HG02870 (cell line): ENCODE measurements around the gene ZMYND8.
"Not testable (repeated sequence)": the region's sequence is repeated elsewhere in the genome, so short reads cannot be mapped to it uniquely, and the experiment has no call there.

ENCODE experiments used
- ATAC-seq: cut with Tn5 transposase; IDR thresholded peaks from one replicate; pipeline ENCODE4 v1.9.1; 2021; ENCODE audit warnings: mild to moderate bottlenecking, moderate library complexity; ENCODE audit not compliant: unreplicated experiment

The ZMYND8 gene

GRCh38 chr20:47373206-47373733 is 16.8 kb upstream of the ZMYND8 start:
- ATAC-seq = no peak

DNA sequence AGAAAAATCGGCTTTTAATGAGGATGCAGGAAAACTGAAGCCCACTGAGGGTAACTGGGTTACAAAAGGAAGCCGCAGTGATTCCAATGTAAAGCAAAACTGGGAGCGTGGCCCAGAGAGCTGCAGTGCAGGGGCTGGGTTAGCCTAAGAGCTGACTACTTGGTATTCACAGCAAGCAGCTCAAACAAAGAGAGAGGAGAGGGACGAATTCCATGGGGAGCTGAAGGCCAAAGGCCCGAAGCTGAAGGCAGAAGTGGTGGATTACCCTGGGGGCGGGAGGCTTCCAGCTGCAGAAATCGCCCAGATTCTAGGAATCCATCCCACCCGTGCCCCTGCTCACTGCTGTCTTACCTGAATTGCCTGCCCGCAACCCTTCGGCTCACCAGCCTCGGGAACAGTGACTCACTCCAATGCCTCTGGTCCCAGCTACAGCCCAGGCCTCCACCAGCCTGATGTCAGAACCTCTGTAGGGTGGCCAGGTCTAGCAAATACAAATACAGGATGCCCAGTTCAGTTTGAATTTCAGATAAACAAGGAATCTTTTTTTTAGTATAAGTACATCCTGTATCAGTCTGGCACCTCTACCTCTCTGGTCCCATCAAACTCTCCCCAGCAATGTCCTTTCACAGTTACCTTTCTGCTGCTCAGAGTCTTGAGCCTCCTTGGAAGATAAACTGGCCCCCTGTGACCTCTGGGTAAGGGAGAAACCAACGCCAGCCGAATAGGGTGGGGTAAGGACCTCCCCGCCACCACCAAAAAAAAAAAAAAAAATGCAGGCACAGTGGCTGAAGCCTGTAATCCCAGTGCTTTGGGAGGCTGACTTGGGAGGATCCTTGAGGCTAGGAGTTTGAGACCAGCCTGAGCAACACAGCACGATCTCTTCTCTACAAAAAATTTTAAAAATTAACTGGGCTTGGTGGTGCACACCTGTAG is 14.6 kb upstream of the ZMYND8 start:
- ATAC-seq = no peak

- ATAC-seq = no peak
These were observed 13.7 kb upstream of the ZMYND8 start for GRCh38 chr20:47370214-47370613.

- ATAC-seq = no peak
These were observed 11.8 kb upstream of the ZMYND8 start for GRCh38 chr20:47368301-47368700.

DNA sequence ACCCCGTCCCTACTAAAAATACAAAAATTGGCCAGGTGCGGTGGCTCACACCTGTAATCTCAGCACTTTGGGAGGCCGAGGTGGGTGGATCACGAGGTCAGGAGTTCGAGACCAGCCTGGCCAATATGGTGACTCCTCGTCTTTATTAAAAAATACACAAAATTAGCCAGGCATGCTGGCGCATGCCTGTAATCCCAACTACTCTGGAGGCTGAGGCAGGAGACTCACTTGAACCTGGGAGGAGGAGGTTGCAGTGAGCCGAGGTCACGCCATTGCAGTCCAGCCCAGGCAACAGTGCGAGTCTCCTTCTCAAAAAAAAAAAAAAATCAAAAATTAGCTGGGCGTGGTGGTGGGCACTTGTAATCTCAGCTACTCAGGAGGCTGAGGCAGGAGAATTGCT is 9.8 kb upstream of the ZMYND8 start:
- not testable (repeated sequence) for ATAC-seq

DNA sequence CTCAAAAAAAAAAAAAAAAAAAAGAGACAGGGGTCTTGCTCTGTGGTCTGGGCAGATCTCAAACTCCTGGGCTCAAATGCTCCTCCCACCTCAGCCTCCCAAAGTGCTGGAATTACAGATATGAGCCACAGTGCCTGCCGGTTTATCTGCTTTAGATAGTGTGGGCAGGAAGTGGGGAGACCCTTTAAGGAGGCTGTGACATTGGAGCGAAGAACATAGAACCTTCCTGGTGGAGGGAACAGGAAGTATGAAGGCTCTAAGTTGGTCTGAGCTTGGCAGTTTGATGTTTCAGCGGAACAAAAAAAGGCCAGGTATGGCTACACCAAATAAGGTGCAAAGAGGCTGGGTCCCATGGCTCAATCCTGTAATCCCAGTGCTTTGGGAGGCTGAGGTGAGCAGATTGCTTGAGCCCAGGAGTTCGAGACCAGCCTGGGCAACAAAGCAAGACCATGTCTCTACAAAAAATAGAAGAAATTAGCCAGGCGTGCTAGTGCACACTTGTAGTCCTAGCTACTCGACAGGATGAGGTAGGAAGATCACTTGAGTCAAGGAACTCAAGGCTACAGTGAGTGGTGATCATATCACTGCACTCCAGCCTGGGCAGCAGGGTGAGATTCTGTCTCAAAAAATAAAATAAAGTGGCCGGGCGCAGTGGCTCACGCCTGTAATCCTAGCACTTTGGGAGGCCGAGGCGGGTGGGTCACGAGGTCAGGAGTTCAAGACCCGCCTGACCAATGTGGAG is 8.7 kb upstream of the ZMYND8 start:
- ATAC-seq = no peak

DNA sequence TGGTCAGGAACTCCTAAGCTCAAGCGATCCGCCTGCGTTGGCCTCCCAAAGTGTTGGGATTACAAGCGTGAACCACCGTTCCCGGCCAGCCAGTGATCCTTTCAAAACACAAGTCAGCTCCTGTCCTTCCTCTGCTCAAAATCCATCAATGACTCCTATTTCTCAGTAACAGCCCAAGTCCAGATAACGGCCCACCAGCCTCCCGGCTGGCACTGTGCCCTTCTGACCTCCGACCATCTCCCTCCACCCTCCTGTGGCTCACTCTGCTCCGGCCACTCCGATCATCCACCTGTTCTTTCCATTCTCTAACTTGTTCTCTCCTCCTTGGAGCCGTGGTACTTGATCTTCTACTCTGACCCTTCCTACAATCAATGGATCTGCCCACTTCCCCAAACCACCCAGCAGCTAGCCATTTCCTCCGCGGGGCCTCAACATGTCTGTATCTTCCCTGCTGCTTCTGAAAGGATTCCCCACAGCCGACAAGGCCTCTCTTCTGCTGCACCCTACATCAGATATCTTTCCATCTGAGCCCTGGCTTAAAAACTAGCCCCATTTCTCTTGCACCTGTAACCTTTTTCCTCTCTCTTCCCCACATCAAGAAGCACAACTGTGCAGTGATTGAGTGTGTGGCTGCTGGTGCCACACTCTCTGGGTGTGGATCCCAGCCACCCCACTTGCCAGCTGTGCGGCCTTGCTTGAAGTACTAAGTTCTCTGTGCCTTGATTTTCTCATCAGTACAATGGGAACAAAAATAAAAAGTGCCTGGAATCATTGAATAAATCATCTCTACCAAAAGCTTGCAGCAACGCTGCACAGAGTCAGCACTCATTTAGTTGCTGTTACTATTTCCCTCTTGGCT is 6.1 kb upstream of the ZMYND8 start:
- no peak for ATAC-seq

DNA sequence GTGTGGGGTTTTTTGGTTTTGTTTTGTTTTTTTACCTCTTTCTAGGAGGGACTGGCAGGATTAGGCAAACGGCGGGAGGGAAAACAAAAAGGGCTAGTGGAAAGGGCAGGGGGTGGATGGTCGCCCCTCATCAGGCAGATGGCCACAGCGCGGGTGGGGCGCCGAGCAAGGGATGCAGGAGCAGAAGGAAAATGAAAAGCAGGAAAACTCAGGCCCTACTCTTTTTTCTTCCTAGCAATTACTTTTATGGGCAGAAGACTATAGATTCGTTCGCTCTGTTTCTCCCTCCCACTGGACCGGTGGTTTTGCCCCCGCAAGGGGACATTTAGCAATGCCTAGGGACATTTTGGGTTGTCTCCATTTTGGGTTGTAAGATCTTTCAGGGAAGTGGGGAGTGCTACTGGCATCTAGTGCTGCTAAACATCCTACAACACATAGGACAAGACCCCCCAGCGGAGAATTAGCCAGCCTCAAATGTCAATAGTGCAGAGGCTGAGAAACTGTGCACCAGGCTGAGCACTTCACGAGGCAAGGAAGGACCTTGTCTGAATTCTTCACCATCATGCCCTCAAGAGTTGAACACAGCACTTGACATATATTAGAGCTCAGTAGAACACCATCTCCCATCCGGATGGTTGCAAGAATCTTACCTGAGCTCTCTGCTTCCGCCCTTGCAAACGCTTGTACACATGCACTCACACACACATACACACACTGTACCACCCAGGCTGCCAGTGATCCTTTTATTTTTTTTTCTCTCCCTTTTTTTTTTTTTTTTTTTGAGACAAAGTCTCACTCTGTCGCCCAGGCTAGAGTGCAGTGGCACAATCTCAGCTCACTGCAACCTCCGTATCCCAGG is 4.8 kb upstream of the ZMYND8 start:
- no peak for ATAC-seq

DNA sequence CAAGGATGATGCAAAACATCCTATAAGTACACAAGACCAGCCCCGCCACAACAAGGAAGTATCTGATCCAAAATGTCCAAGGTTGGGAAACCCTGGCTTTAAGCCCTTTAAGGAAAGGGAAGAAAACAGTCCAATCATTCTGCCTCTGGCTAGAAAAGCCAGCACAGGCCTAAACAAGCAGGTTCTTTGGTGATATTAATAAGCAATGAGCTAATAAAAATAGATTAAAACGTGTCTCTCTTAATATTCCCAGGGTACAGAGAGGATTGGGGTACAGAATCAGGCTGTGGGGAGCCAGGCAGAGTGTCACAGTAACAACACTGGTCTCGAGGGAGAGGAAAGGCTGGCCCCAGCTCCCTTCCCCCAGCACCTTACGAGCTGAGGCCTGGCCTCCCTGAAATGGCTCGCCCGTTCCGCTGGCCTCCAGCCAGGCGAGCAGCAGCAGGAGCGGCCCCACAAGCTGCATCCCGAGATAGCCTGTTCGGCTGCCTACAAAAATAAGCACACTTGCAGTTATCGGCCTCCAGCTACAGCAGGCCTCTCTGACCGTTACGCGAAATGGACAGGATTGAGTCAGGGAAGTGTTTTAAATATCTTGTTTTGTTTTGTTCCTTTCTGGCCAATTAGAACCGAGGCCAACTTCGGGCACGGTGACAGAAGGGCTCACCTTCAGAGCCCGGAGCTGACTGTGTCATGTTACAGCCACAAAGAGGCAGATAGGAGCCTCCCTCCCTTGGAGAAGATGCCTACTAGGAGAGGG is 4.0 kb upstream of the ZMYND8 start:
- no peak for ATAC-seq

- ATAC-seq = no peak
These were observed 3.2 kb upstream of the ZMYND8 start for GRCh38 chr20:47359530-47360296.

- no peak for ATAC-seq
These were observed 2.4 kb upstream of the ZMYND8 start for GRCh38 chr20:47358672-47359529.

DNA sequence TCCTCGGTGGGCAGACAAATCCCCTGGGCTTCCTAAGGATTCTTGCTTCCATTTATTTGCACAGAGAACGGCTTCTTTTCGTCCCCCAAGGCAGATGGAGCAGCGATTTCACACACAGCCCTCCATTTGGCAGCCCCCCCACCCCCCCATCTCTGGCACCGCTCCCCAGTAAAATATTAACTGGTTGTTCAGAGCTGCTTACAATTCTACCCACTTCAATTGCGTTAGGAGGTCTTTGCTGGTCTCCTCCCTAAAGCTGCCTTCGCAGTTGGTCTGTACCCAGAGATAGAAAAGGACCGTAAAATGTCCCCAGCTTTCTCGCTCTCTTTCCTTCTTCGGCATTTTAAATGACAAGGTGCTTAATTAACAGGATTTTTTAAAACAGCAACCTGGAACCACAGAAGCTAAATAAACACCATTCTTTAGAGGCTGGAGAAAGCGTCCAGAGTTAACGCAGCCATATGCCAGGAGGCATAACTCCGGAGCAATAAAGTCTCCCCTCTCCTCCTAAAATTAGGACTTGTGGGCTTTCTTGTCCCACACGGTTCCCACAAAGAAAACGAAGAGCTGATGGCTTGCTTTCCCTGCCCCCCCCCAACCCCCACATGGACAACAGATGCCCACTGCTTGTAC is 1.7 kb upstream of the ZMYND8 start:
- no peak for ATAC-seq

DNA sequence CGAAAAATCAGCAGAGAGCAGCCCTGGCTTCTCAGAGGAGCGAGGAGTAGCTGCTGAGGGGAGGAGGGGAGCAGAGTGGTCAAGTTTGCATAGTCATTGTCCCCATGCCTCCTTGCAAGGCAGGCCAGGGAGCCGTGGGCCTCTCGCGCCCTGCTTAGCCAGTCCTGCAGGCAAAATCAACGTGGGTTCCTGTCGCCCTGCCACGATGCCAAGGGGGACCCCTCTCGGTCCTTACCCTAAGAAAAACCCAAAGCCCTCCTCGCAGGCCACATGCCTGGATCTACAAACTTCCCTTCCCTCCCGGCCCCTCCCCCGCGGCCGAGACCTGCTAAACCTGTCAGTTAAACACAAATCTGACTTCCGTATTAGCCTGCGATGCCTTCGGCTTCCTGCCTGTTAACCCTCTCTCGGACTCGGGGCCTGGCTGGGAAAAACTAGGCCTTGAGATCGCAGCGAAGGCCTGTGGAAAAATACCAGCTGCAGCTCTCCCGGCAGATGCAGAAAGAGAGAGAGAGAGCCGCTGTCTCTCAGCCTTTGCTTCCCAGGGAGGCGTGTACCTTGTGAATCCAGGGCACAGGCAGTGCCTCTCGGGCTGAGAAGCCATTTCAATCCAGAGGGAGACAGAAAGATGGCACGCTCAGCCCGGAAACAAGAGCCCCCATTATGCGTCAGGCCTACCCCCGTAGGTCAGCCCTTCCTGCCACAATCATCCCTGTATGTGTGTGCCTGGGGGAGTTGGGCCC is 968 bp upstream of the ZMYND8 start:
- ATAC-seq = peak; percentile 45

- ATAC-seq = no peak
These were observed 326 bp downstream of the ZMYND8 start for GRCh38 chr20:47356220-47356525.

GRCh38 chr20:47355489-47356219 is 845 bp downstream of the ZMYND8 start:
- no peak for ATAC-seq
